Stomach (tissue), 4 donors: ENCODE data around the gene TNF.

Experiments
- POLR2A ChIP-seq, 4 donors: fragments of 450-650 bp; IDR thresholded peaks; one replicate each; pipeline ENCODE4 v1.6.1; 2016; ENCODE audit warnings: antibody characterized with exemption in 4 of 4, control low read depth in 2 of 4, mild to moderate bottlenecking in 1 of 4, moderate library complexity in 1 of 4
- TF ChIP-seq, protein P1 (sequence below), 7 experiments: fragments of 450-650 bp in 4 of 7; fragments of 200-600 bp in 3 of 7; sonication (generic) in 3 of 7; IDR thresholded peaks; one replicate each; pipeline ENCODE4 v1.5.1; 2016 to 2019; ENCODE audit warnings: antibody characterized with exemption in 7 of 7, control low read depth in 2 of 7, mild to moderate bottlenecking in 1 of 7

DNA sequence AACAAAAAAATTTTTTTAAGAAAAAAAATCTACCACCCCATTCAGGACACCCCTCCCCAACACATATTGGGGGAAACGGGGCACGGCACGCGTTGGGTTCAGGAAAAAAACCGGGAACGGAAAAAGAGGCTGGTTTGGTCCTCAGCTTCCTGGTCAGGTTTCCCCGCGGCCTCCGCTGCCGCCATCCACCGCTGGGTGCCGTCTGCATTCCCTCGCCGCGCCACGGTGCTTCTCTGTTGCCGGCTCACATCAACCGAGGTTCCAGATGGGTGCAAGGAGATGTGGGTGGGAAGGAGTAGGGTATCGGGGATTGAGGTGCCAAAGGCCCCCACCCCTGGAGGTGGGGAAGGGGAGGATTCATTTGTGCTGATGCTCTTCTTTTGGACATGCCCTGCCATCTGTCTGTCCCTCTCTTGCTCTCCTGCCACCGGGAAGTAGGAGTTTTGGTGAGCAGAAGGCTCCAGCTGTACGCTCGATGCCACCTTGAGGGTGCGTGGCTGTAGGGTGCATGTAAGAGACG, 40.8 kb upstream of the TNF start:
- TF ChIP-seq, protein P1, sequence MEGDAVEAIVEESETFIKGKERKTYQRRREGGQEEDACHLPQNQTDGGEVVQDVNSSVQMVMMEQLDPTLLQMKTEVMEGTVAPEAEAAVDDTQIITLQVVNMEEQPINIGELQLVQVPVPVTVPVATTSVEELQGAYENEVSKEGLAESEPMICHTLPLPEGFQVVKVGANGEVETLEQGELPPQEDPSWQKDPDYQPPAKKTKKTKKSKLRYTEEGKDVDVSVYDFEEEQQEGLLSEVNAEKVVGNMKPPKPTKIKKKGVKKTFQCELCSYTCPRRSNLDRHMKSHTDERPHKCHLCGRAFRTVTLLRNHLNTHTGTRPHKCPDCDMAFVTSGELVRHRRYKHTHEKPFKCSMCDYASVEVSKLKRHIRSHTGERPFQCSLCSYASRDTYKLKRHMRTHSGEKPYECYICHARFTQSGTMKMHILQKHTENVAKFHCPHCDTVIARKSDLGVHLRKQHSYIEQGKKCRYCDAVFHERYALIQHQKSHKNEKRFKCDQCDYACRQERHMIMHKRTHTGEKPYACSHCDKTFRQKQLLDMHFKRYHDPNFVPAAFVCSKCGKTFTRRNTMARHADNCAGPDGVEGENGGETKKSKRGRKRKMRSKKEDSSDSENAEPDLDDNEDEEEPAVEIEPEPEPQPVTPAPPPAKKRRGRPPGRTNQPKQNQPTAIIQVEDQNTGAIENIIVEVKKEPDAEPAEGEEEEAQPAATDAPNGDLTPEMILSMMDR (IDR thresholded peaks at IDR 0.05): no peak
- no peak for TF ChIP-seq POLR2A (IDR thresholded peaks at IDR 0.05)
